Stimulated activated CD4-positive, alpha-beta T cell treated with anti-CD3 and anti-CD28 coated beads, Interleukin-2, amount 100 ng/mL, for 24 hours (primary cell): ENCODE results near the gene MOCOS.

Experiments
- DNase-seq, 2 donors: peaks; one replicate each; pipeline ENCODE4 v3.0.0-alpha.2; 2020

MOCOS gene

DNA sequence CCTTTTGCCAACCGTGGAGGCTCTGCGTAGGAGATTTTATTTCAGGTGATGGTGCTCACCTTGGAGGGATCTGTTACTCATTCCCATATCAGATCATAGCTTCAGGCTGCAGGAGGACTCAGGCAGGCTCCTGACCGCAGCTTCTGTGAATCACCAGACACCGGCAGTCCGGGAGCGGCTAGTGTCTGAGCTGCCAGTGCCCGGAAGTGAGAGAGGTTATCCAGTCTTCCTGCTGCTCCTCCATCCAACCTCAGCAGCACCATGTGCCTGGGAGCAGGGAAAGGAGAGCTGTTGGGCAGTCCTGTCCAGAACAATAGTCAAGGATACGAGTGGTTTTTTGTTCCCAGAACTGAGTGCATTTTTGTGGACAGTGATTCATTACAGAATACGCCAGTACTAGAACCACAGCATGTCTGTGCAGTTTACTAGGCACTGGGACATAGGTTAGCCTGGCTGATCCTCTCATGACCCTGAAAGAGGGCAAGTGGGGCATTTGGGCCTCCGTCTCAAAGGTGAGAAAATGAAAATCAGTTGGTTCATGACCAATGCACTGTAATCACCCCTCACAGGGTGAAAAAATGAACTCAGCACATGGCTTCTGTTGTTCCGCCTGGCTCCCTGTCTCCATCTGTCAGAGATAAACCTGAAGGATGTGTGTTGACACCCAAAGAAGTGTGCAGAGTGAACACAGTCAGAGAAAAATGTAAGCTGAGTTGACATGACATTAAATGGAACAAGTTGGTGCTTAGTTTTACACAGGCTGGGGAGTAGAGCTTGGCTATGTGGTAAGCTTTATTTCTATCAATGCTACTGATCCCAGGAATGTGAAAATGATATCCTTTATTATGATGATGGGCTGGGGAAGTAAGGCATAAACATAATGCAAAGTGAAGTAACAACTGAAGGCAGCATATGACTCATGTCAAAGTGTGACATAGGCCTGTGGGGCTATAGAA, 122.4 kb downstream of the MOCOS start:
- no peak for DNase-seq

DNA sequence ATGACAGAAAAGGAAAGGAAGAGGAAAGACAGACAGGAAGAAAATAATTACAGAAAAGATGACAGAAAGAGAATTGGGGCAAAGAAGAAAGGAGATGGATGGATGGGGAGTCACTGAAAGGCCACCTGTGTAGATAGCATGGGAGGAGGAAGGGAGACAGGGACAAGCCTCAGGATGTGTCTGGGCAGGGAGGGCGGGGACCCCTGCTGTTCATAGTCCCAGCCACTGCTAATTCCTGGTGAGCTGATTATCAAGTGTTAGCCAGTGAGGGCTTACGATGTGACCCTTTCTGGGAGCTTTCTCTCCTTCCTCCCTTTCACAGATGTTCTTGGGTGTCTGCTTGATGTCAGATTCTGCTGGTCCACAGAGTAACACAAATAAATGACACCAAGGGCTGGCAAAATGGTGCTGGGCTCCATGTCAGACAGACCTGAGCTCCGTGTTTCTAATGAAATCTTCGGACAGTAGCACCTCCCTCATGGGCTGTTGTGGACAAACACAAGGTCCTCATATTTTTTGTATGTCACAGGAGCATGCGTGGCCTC, 123.8 kb downstream of the MOCOS start:
- DNase-seq, result no peak

DNA sequence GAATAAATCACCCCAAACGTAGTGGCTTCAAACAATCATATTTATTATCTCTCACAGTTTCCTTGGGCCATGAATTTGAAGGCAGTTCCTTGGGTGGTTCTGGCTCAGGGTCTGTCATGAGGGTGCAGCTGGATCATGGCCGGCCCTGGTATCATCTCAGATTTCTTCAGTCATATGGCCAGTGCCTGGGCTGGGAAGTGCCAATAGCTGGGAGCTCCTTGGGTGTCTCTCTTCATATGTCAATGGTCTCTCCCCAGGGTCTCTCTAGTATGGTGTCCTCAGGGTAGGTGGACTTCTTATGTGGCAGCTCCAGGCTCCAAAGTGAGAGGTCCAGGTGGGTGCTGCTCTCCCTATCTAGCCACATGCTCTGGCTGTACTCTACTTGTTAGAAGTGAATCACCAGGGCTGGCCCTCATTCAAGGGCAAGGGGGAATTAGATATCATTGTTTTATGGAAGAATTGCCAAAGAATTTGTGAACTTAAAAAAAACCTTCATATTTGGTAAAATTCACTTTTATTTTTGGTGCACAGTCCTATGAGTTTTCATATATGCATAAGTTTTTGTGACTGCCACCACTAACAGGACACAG, 125.6 kb downstream of the MOCOS start:
- no peak for DNase-seq

DNA sequence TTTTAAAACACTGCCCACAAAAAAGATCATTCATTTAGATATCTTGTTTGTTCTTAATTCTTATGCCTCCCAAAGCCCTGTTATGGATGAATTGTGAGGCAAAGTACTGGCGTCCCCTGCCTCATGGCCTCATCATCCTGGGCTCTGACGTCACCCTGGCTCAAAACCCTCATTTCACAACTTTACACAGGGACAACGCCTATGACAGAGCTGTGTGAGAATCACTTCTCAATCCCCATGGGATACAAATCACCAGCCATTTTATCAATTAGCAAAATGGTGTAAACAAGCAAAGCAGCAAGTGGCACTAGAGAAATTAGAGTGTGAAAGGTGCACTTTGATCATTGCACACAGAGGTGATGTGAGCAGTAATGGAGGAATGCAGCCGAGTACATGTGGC, 126.8 kb downstream of the MOCOS start:
- DNase-seq, result no peak

DNA sequence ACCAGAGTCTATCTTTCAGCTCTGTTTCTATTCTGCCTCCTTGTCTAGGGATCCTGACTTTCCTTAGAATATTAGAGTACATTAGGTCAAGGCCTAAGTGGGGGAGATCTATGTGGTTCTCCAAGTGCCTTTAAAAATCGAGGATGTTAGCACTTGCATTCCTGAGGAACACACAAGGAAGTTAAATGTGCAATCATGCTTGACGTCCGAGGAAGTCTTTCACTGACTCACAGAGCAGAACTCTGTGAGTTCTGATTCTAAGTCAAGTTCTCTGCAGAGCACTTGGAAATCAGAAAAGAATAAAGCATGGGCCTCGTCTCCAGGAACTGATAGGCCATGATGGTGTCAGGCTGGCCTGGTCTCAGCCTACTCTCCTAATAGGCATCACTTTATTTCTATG, 127.5 kb downstream of the MOCOS start:
- DNase-seq, result no peak

DNA sequence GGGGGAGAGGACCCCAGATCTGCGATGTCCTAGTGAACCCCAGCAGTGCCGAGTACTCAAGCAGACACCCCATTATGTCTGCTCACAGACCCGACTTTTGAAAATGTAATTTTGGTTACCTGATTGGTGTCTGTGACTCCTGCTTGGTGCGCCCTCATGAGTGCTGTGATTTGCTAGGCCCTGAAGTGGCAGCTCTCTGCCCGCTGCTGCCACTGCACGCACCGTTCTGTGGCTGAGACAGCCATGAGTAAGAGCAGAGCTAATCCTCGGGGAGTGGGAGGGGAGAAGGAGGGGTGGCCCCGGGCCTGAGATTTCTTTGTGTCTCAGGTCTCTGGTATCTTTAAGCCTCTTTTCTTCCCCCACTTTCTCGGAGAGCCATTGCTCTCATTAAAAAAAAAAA, 128.4 kb downstream of the MOCOS start:
- no peak for DNase-seq

DNA sequence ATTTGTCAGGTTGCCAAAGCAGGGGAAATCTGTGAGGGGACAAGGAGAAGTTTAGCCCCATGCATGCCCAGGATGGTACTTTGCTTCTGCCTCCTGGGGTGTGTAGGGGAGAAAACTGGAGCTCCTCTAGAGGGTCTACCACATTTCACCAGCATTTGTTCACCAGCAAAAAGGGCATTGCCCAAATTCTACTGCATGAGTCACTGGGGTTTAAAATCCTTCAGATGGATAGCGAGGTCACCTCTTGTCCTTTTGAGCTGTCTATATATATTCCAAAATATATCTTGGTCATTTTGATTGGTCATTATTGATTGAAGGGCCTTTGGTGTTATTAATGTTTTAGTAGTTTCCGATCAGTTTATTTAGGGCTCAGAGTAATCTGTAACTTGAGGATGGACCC, 128.9 kb downstream of the MOCOS start:
- DNase-seq, result no peak
